CD4-positive, alpha-beta T cell (primary cell): ENCODE data around the gene COL23A1. TPM values are rescaled to one million over a fixed set of nuclear protein-coding genes. Genes with fewer than 3 reads are reported as not detected.

Experiments used
- ATAC-seq: fragments of 200-7000 bp; cut with Tn5 transposase; one replicate; pipeline ENCODE4 v1.10.0; 2022; ENCODE audit warnings: mild to moderate bottlenecking; ENCODE audit not compliant: poor library complexity
- CTCF ChIA-PET: fragments of 350-600 bp; sonication (Branson Sonifier 250); formaldehyde crosslinking; loops from one replicate; lab custom pipeline; 2021; ENCODE audit warnings: antibody characterized with exemption, inconsistent platforms; lab: Charles Lee
- POLR2A ChIA-PET: fragments of 350-600 bp; sonication (Branson Sonifier 250); formaldehyde crosslinking; loops from one replicate; lab custom pipeline; 2021; ENCODE audit warnings: antibody characterized with exemption, inconsistent platforms; lab: Charles Lee
- DNase-seq, 14 experiments: peaks; one replicate each; pipeline ENCODE4 v3.0.0-alpha.2; 2013 to 2020; ENCODE audit warnings: mixed read lengths in 2 of 14
- H3K27ac ChIP-seq, 2 donors: one replicate each; pipeline versions ENCODE4 v1.5.1 to v1.7.0; 2013; ENCODE audit warnings: low read length in 2 of 2, low read depth in 1 of 2, mild to moderate bottlenecking in 1 of 2
- H3K27me3 ChIP-seq, 2 experiments: 1 replicate in 1 of 2; 2 replicates in 1 of 2; pipeline versions ENCODE4 v1.6.1 to v1.7.0; 2013; ENCODE audit warnings: low read length in 2 of 2, control low read depth in 1 of 2, mild to moderate bottlenecking in 1 of 2, moderate library complexity in 1 of 2; ENCODE audit not compliant: insufficient read depth in 2 of 2, control insufficient read depth in 1 of 2
- H3K36me3 ChIP-seq: one replicate; pipeline ENCODE4 v1.6.1; 2013; ENCODE audit warnings: low read length, control low read depth; ENCODE audit not compliant: insufficient read depth
- H3K4me1 ChIP-seq: one replicate; pipeline ENCODE4 v1.6.1; 2013; ENCODE audit warnings: low read length, control low read depth; ENCODE audit not compliant: insufficient read depth
- H3K4me3 ChIP-seq: one replicate; pipeline ENCODE4 v1.5.1; 2013; ENCODE audit warnings: mild to moderate bottlenecking, low read length, moderate library complexity
- H3K9me3 ChIP-seq, 2 experiments: 1 replicate in 1 of 2; 2 replicates in 1 of 2; pipeline versions ENCODE4 v1.6.1 to v1.7.0; 2013; ENCODE audit warnings: low read length in 2 of 2, mild to moderate bottlenecking in 2 of 2, control low read depth in 1 of 2, moderate library complexity in 1 of 2; ENCODE audit not compliant: control insufficient read depth in 1 of 2, insufficient read depth in 1 of 2
- H3K27ac Mint-ChIP-seq: one replicate; pipeline ENCODE4 v1.8.0; 2020; ENCODE audit warnings: mixed read lengths
- H3K27me3 Mint-ChIP-seq: one replicate; pipeline ENCODE4 v1.8.0; 2021; ENCODE audit warnings: mixed read lengths
- H3K36me3 Mint-ChIP-seq: one replicate; pipeline ENCODE4 v1.8.0; 2021; ENCODE audit warnings: low read depth, mixed read lengths
- H3K4me1 Mint-ChIP-seq: one replicate; pipeline ENCODE4 v1.8.0; 2021; ENCODE audit warnings: low read depth, mixed read lengths
- H3K4me3 Mint-ChIP-seq: one replicate; pipeline ENCODE4 v1.8.0; 2020; ENCODE audit warnings: mild to moderate bottlenecking, mixed read lengths
- H3K9me3 Mint-ChIP-seq: one replicate; pipeline ENCODE4 v1.8.0; 2020; ENCODE audit warnings: mixed read lengths
- intact Hi-C, 2 experiments: fragments of 100-400 bp; cut with DNase I in 1 of 2; cut with micrococcal nuclease in 1 of 2; formaldehyde crosslinking; loops; one replicate each; pipeline versions ENCODE4 v1.15.1 to v1.9.0; 2023 to 2025; cut with DNase I, micrococcal nuclease
- total RNA-seq, 174 experiments: library from RNA in 2 of 174; stranded (reverse) in 2 of 174; gene quantifications; one replicate each; pipeline ENCODE4 v1.2.3 and lab custom pipeline; 2021 to 2026
- TF ChIP-seq, protein P1 (sequence below): fragments of 200-600 bp; IDR thresholded peaks from one replicate; pipeline ENCODE4 v1.8.0; 2022; ENCODE audit warnings: antibody characterized with exemption, mild to moderate bottlenecking

Gene COL23A1
- total RNA-seq, 2 experiments from 2014 or later, result not detected

DNA sequence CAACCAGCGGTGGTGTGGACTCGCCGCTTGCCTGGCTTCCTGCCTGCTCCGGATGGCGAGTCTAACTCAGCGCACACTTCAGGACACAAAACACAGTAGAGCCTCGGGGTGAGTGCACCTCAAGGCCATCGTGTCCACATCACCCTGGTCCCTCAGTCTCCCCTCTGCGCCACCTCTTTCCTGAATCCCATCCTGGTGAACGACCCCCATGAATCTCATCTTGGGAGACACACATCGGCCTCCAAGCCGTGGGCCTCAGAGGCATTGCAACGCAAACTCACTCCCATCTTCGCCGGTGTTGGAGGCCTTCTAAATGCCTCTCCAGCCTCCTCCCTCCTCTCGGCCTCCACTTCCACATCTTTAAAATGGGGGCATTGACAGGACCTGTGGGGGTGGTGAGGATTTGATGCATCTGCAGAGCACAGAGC, 124.3 kb downstream of the COL23A1 start:
- Mint-ChIP-seq H3K4me1 (no peaks in the 10 kb centered on the region), H3K27me3 (peaks cover 4% of the 10 kb centered on the region), H3K4me3 (no peak overlapping the region), H3K36me3 (no peaks in the 10 kb centered on the region), H3K9me3 (no peaks in the 10 kb centered on the region), H3K27ac (no peak overlapping the region)
- Histone ChIP-seq H3K36me3 (no peaks in the 10 kb centered on the region), H3K27ac (no peak overlapping the region), H3K9me3 (no peaks in the 10 kb centered on the region), H3K4me3 (no peak overlapping the region), H3K4me1 (no peaks in the 10 kb centered on the region), H3K27me3 (no peaks in the 10 kb centered on the region)
- ChIA-PET CTCF (no interaction called here), POLR2A (no interaction called here)
- DNase-seq (peak in 1 of 14 experiments; percentile 20), ATAC-seq (no peak)
- intact Hi-C loops, result no loop called here
- TF ChIP-seq, protein P1, sequence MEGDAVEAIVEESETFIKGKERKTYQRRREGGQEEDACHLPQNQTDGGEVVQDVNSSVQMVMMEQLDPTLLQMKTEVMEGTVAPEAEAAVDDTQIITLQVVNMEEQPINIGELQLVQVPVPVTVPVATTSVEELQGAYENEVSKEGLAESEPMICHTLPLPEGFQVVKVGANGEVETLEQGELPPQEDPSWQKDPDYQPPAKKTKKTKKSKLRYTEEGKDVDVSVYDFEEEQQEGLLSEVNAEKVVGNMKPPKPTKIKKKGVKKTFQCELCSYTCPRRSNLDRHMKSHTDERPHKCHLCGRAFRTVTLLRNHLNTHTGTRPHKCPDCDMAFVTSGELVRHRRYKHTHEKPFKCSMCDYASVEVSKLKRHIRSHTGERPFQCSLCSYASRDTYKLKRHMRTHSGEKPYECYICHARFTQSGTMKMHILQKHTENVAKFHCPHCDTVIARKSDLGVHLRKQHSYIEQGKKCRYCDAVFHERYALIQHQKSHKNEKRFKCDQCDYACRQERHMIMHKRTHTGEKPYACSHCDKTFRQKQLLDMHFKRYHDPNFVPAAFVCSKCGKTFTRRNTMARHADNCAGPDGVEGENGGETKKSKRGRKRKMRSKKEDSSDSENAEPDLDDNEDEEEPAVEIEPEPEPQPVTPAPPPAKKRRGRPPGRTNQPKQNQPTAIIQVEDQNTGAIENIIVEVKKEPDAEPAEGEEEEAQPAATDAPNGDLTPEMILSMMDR, result no peak

DNA sequence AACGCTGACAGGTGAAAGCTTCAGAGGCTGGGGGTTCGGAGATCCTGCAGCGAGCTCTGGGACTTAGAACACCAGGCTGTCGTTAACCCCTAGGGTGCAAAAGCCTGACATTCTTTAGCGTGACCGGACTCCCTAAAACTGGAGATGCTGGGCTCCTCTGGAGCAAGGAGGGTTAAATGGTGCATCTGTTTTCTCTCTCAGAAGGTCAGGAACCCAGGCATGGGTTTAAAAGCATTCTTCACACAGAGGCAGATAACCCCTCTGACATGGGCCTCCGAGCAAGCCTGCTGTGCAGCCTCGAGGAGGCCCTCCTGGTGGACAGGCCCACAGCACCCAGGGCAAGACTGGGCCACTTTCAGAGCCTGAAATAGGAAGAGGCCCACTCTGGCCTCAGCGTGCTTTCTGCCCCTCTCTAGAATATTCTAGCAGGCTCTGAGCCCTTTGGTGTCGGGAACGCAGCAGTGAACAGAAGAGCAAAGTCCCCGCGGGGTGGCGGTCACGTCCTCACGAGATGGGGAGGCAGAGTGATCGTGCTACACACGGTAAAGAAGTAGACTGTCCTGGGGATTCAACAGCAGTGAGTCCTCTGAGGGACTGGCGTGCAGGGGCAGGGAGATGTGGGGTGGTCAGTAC, 124.8 kb downstream of the COL23A1 start:
- H3K4me3 Mint-ChIP-seq, result no peak overlapping the region
- Histone ChIP-seq H3K27ac (no peak overlapping the region), H3K27me3 (no peaks in the 10 kb centered on the region), H3K4me3 (no peak overlapping the region), H3K36me3 (no peaks in the 10 kb centered on the region), H3K9me3 (no peaks in the 10 kb centered on the region), H3K4me1 (no peaks in the 10 kb centered on the region)
- no peaks in the 10 kb centered on the region for H3K36me3 Mint-ChIP-seq
- DNase-seq (peak in 1 of 14 experiments; percentile 27), ATAC-seq (no peak)
- no peaks in the 10 kb centered on the region for H3K9me3 Mint-ChIP-seq
- intact Hi-C loops, result no loop called here
- peaks cover 4% of the 10 kb centered on the region for H3K27me3 Mint-ChIP-seq
- ChIA-PET POLR2A (no interaction called here), CTCF (no interaction called here)
- no peaks in the 10 kb centered on the region for H3K4me1 Mint-ChIP-seq
- H3K27ac Mint-ChIP-seq, result no peak overlapping the region
- TF ChIP-seq, protein P1, result no peak

DNA sequence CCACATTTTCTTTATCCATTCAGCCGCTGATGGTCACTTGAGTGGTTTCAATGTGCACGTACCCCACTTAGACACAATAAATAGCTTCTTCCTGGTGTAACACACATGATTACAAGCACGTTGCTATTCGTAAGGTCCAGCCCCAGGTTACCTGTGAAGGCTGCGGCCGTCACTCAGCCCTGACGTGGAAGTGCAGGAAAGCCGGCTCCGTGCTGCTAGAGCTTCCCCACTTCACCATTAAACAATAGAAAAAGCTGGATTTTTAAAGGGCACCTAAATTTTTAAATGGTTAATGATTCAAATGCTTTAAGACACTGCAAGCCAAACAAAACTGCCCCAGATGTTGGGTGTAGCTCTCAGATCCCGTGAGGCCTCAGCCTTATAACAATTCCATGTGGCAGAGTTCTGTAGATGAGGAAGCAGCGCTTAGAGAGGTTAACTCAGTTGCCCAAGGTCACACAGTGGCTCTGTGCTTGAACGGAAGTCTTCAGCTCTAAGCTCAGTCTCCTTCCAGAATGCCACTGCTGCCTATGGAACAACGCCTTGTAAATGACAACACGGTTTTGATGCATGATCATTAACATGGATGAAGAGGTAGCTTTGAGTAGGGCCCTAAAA, 125.7 kb downstream of the COL23A1 start:
- no peaks in the 10 kb centered on the region for H3K27me3 ChIP-seq
- no peak overlapping the region for H3K4me3 ChIP-seq
- H3K27ac ChIP-seq, result no peak overlapping the region
- no peaks in the 10 kb centered on the region for H3K4me1 ChIP-seq
- H3K36me3 Mint-ChIP-seq, result no peaks in the 10 kb centered on the region
- no peak overlapping the region for H3K27ac Mint-ChIP-seq
- H3K9me3 ChIP-seq, result no peaks in the 10 kb centered on the region
- H3K27me3 Mint-ChIP-seq, result no peaks in the 10 kb centered on the region
- H3K4me3 Mint-ChIP-seq, result no peak overlapping the region
- intact Hi-C loops, result loop anchor here in 1 of 2 experiments (5.0 kb wide), 1 partner anchor 88 kb away; no protein-coding TSS in a partner anchor
- no peaks in the 10 kb centered on the region for H3K9me3 Mint-ChIP-seq
- H3K4me1 Mint-ChIP-seq, result no peaks in the 10 kb centered on the region
- TF ChIP-seq, protein P1, result no peak
- DNase-seq, result peak in 1 of 14 experiments; percentile 20
- ChIA-PET CTCF (no interaction called here), POLR2A (no interaction called here)
- H3K36me3 ChIP-seq, result no peaks in the 10 kb centered on the region
- no peak for ATAC-seq
